Caco-2 (cell line): ENCODE data around the gene TNNI3K. TPM values are rescaled to one million over a fixed set of nuclear protein-coding genes. Genes with fewer than 3 reads are reported as not detected.

Experiments
- BruUV-seq: library from RNA; stranded (reverse); fragments of 400-500 nt; replicated peaks from 2 replicates; lab custom pipeline; 2021; lab: Mats Ljungman, UMichigan
- CTCF ChIA-PET: fragments of 300-600 bp; sonication (Branson Sonifier 250); formaldehyde crosslinking; loops from one replicate; lab custom pipeline; 2022; ENCODE audit warnings: antibody characterized with exemption; lab: Charles Lee
- POLR2A ChIA-PET: fragments of 300-600 bp; sonication (Branson Sonifier 250); formaldehyde crosslinking; loops from one replicate; lab custom pipeline; 2022; ENCODE audit warnings: antibody characterized with exemption; lab: Charles Lee
- DNase-seq, 2 experiments: peaks; one replicate each; pipeline versions ENCODE4 v3.0.0 to v3.0.0-alpha.2; 2020 to 2022
- H3K27me3 ChIP-seq: replicated peaks from 2 replicates; pipeline ENCODE4 v1.6.0; 2011; ENCODE audit warnings: low read length; ENCODE audit not compliant: control insufficient read depth, insufficient read depth
- H3K36me3 ChIP-seq: 2 replicates; pipeline ENCODE4 v1.5.1; 2011; ENCODE audit warnings: low read length; ENCODE audit not compliant: control insufficient read depth, insufficient read depth
- H3K4me1 ChIP-seq: fragments of 250-450 bp; sonication (Bioruptor Pico); 2 replicates; pipeline ENCODE4 v1.5.1; 2020; ENCODE audit warnings: mild to moderate bottlenecking
- H3K4me3 ChIP-seq: 2 replicates; pipeline ENCODE4 v1.5.1; 2011; ENCODE audit warnings: low read depth, mild to moderate bottlenecking, control low read depth, low read length
- H3K9me3 ChIP-seq: fragments of 250-450 bp; sonication (Bioruptor Pico); 2 replicates; pipeline ENCODE4 v1.5.1; 2020; ENCODE audit warnings: mild to moderate bottlenecking, moderate library complexity
- H3K27ac Mint-ChIP-seq: one replicate; pipeline ENCODE4 v1.8.0; 2022; ENCODE audit warnings: mixed read lengths; ENCODE audit not compliant: unreplicated experiment
- H3K27me3 Mint-ChIP-seq: one replicate; pipeline ENCODE4 v1.8.0; 2022; ENCODE audit warnings: mixed read lengths; ENCODE audit not compliant: insufficient read depth, unreplicated experiment
- H3K36me3 Mint-ChIP-seq: one replicate; pipeline ENCODE4 v1.8.0; 2022; ENCODE audit warnings: mild to moderate bottlenecking, mixed read lengths; ENCODE audit not compliant: insufficient read depth, unreplicated experiment
- H3K4me1 Mint-ChIP-seq: one replicate; pipeline ENCODE4 v1.8.0; 2022; ENCODE audit warnings: low read depth, mixed read lengths; ENCODE audit not compliant: unreplicated experiment
- H3K4me3 Mint-ChIP-seq: one replicate; pipeline ENCODE4 v1.8.0; 2022; ENCODE audit warnings: mild to moderate bottlenecking, moderate library complexity, mixed read lengths; ENCODE audit not compliant: unreplicated experiment
- H3K9me3 Mint-ChIP-seq: one replicate; pipeline ENCODE4 v1.8.0; 2022; ENCODE audit warnings: mixed read lengths; ENCODE audit not compliant: unreplicated experiment
- intact Hi-C: fragments of 100-400 bp; cut with micrococcal nuclease; formaldehyde crosslinking; loops from one replicate; pipeline ENCODE4 v1.10.0; 2022; ENCODE audit not compliant: unreplicated experiment
- total RNA-seq: library from RNA; stranded (reverse); gene quantifications from 2 replicates; pipeline ENCODE4 v1.2.3, GENCODE V29; 2022
- TF ChIP-seq, protein P1 (sequence below), 2 experiments: fragments of 200-600 bp in 1 of 2; IDR thresholded peaks; 1 replicate in 1 of 2; 2 replicates in 1 of 2; pipeline versions ENCODE4 v1.5.1 to v1.8.0; 2011 to 2022; ENCODE audit warnings: antibody characterized with exemption in 1 of 2, control low read depth in 1 of 2, inconsistent platforms in 1 of 2, low read depth in 1 of 2, low read length in 1 of 2, mild to moderate bottlenecking in 1 of 2, moderate library complexity in 1 of 2; ENCODE audit not compliant: insufficient read depth in 1 of 2, severe bottlenecking in 1 of 2, unreplicated experiment in 1 of 2

TNNI3K gene
- total RNA-seq, 1 experiment from 2014 or later = not detected

DNA sequence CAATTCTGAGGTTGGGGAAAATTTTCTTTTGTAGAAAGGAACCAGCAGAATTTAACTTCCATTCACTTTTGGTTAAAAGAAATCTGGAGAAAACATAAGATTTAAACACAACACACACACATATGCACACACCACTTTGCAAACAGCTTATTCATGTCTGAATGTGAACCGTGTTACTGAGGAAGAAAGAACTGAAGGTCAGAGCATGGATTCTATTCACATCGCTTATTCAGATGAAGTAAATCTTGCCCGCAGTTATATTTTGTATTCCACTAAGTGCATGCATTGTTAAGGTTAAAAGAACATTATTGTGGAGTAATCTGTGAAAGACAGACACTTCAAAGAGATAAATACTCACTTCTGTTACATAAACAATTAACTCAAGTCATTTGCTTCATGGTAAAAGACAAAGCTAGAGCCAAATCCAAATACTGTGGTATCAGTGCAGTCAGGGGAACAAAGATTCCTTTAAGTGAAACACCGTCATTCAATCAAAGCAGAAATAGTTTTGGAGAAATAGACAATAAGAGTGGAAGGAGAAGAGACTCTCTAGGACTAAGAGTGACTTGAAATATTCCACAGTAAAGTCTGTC lies 195.3 kb downstream of the TNNI3K start:
- Mint-ChIP-seq H3K27ac (no peak overlapping the region), H3K27me3 (peaks cover 7% of the 10 kb centered on the region), H3K36me3 (no peaks in the 10 kb centered on the region), H3K9me3 (no peaks in the 10 kb centered on the region), H3K4me1 (no peaks in the 10 kb centered on the region), H3K4me3 (no peak overlapping the region)
- H3K4me1 ChIP-seq = no peaks in the 10 kb centered on the region
- no TSS peak for BruUV-seq
- POLR2A ChIA-PET = no interaction called here
- CTCF ChIA-PET = no interaction called here
- H3K4me3 ChIP-seq = no peak overlapping the region
- no peaks in the 10 kb centered on the region for H3K27me3 ChIP-seq
- DNase-seq = no peak
- intact Hi-C loops = no loop called here
- no peaks in the 10 kb centered on the region for H3K9me3 ChIP-seq
- TF ChIP-seq, protein P1, sequence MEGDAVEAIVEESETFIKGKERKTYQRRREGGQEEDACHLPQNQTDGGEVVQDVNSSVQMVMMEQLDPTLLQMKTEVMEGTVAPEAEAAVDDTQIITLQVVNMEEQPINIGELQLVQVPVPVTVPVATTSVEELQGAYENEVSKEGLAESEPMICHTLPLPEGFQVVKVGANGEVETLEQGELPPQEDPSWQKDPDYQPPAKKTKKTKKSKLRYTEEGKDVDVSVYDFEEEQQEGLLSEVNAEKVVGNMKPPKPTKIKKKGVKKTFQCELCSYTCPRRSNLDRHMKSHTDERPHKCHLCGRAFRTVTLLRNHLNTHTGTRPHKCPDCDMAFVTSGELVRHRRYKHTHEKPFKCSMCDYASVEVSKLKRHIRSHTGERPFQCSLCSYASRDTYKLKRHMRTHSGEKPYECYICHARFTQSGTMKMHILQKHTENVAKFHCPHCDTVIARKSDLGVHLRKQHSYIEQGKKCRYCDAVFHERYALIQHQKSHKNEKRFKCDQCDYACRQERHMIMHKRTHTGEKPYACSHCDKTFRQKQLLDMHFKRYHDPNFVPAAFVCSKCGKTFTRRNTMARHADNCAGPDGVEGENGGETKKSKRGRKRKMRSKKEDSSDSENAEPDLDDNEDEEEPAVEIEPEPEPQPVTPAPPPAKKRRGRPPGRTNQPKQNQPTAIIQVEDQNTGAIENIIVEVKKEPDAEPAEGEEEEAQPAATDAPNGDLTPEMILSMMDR (IDR thresholded peaks at IDR 0.05; ENCODE audit: insufficient read depth in 1 of 2, low read depth in 1 of 2, low read length in 1 of 2, severe bottlenecking in 1 of 2, unreplicated experiment in 1 of 2) = no peak
- H3K36me3 ChIP-seq = no peaks in the 10 kb centered on the region

DNA sequence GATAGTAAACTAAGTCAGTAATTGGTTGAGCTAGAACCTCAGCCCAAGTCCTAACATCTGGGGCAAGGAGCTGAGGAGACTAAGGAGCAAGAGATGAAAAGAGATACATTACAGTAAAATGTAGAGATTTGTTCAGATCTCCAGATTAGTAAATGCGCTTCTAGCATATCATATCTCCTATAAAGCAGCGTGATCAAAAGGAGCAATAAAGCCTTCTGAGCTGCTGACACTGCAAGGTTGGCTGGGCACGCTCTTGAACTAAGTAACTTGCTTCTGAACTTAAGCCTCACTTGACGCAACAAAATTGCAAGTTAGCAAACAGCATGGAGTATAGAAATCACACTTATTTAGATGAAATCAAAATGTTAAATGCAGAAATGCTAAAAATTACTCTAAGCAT lies 196.3 kb downstream of the TNNI3K start:
- Histone ChIP-seq H3K27me3 (no peaks in the 10 kb centered on the region), H3K36me3 (no peaks in the 10 kb centered on the region), H3K4me1 (no peaks in the 10 kb centered on the region), H3K9me3 (no peaks in the 10 kb centered on the region), H3K4me3 (no peak overlapping the region)
- Mint-ChIP-seq H3K4me1 (no peaks in the 10 kb centered on the region), H3K4me3 (no peak overlapping the region), H3K9me3 (no peaks in the 10 kb centered on the region), H3K36me3 (no peaks in the 10 kb centered on the region), H3K27ac (no peak overlapping the region), H3K27me3 (peaks cover 7% of the 10 kb centered on the region)
- ChIA-PET CTCF (no interaction called here), POLR2A (no interaction called here)
- intact Hi-C loops = no loop called here
- DNase-seq = no peak
- BruUV-seq = no TSS peak
- TF ChIP-seq, protein P1 (IDR thresholded peaks at IDR 0.05; ENCODE audit: insufficient read depth in 1 of 2, low read depth in 1 of 2, low read length in 1 of 2, severe bottlenecking in 1 of 2, unreplicated experiment in 1 of 2) = no peak

DNA sequence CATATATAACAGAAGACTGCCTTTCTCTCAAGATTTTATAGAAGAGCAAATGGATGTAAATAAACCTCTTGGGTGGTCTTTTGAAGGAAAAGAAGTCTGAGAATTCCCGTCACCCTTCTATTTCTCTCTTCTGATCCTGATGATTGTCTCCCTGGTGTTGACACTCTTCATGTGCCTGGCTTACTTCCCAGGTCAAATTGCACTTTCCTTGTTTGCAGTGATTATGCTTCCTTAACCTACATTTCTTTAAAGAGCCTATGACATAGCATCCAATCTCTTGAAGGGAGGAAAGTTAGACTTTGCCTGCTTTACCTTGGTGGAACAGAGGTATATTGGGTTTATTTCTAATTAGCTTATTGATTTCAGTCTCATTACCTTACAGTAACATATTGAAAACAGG lies 197.1 kb downstream of the TNNI3K start:
- Histone ChIP-seq H3K27me3 (no peaks in the 10 kb centered on the region), H3K9me3 (no peaks in the 10 kb centered on the region), H3K4me3 (no peak overlapping the region), H3K36me3 (no peaks in the 10 kb centered on the region), H3K4me1 (no peaks in the 10 kb centered on the region)
- Mint-ChIP-seq H3K4me3 (no peak overlapping the region), H3K27me3 (peaks cover 9% of the 10 kb centered on the region), H3K36me3 (no peaks in the 10 kb centered on the region), H3K9me3 (no peaks in the 10 kb centered on the region), H3K27ac (no peak overlapping the region), H3K4me1 (no peaks in the 10 kb centered on the region)
- ChIA-PET CTCF (no interaction called here), POLR2A (no interaction called here)
- no TSS peak for BruUV-seq
- TF ChIP-seq, protein P1 (IDR thresholded peaks at IDR 0.05; ENCODE audit: insufficient read depth in 1 of 2, low read depth in 1 of 2, low read length in 1 of 2, severe bottlenecking in 1 of 2, unreplicated experiment in 1 of 2) = no peak
- DNase-seq = no peak
- intact Hi-C loops = no loop called here
